HG02571 (cell line): ENCODE data around the gene KLHDC8A.
"Not testable (repeated sequence)": the region's sequence is repeated elsewhere in the genome, so short reads cannot be mapped to it uniquely, and the experiment has no call there.

Experiments
- ATAC-seq: cut with Tn5 transposase; IDR thresholded peaks from one replicate; pipeline ENCODE4 v1.9.1; 2021; ENCODE audit warnings: mild to moderate bottlenecking, moderate library complexity; ENCODE audit not compliant: unreplicated experiment

Gene KLHDC8A

GRCh38 chr1:205371871-205372660 is 15.3 kb upstream of the KLHDC8A start:
- ATAC-seq, result no peak

GRCh38 chr1:205370780-205371179 is 14.1 kb upstream of the KLHDC8A start:
- ATAC-seq, result no peak

- no peak for ATAC-seq
These were observed 13.0 kb upstream of the KLHDC8A start for GRCh38 chr1:205369701-205370123.

- no peak for ATAC-seq
These were observed 11.8 kb upstream of the KLHDC8A start for GRCh38 chr1:205368478-205368877.

GRCh38 chr1:205365945-205366463 is 9.3 kb upstream of the KLHDC8A start:
- no peak for ATAC-seq

- ATAC-seq, result not testable (repeated sequence)
These were observed 8.4 kb upstream of the KLHDC8A start for GRCh38 chr1:205365086-205365485.

GRCh38 chr1:205360891-205361290 is 4.2 kb upstream of the KLHDC8A start:
- ATAC-seq, result no peak

GRCh38 chr1:205359771-205360565 is 3.2 kb upstream of the KLHDC8A start:
- no peak for ATAC-seq

- ATAC-seq, result no peak
These were observed 1.9 kb upstream of the KLHDC8A start for GRCh38 chr1:205358579-205358978.

- no peak for ATAC-seq
These were observed 845 bp upstream of the KLHDC8A start for GRCh38 chr1:205357567-205357966.

- no peak for ATAC-seq
These were observed 1.7 kb downstream of the KLHDC8A start for GRCh38 chr1:205355075-205355453.

- no peak for ATAC-seq
These were observed 2.3 kb downstream of the KLHDC8A start for GRCh38 chr1:205354259-205355074.

GRCh38 chr1:205353612-205354011 is 3.1 kb downstream of the KLHDC8A start:
- ATAC-seq, result no peak

GRCh38 chr1:205353191-205353590 is 3.5 kb downstream of the KLHDC8A start:
- ATAC-seq, result no peak

- ATAC-seq, result no peak
These were observed 4.6 kb downstream of the KLHDC8A start for GRCh38 chr1:205351984-205352713.

GRCh38 chr1:205350691-205351141 is 6.0 kb downstream of the KLHDC8A start:
- ATAC-seq, result no peak

GRCh38 chr1:205350124-205350523 is 6.6 kb downstream of the KLHDC8A start:
- ATAC-seq, result no peak

GRCh38 chr1:205348554-205349487 is 7.9 kb downstream of the KLHDC8A start:
- ATAC-seq, result no peak

- no peak for ATAC-seq
These were observed 9.7 kb downstream of the KLHDC8A start for GRCh38 chr1:205346956-205347574.
